ENCODE measurements around the gene CPZ. TPM values are rescaled to one million over a fixed set of nuclear protein-coding genes. Genes with fewer than 3 reads are reported as not detected.

CPZ gene
- total RNA-seq, 1 experiment from 2014 or later = 37.3 TPM

GRCh38 chr4:8544741-8545438 lies 47.7 kb upstream of the CPZ start:
- no peak for DNase-seq
- Histone ChIP-seq H4K20me1 (ENCODE audit: control insufficient read depth, insufficient read depth, insufficient read length) (no peaks in the 10 kb centered on the region), H3K4me2 (ENCODE audit: insufficient read depth, insufficient read length, low read length) (no peak overlapping the region), H2BK5ac (ENCODE audit: insufficient read length, low read length) (no peak overlapping the region), H2BK20ac (ENCODE audit: low read depth, low read length, poor library complexity, severe bottlenecking) (no peak overlapping the region), H3K79me1 (ENCODE audit: insufficient read depth, low read depth, low read length, poor library complexity, severe bottlenecking) (no peaks in the 10 kb centered on the region), H3K9me3 (ENCODE audit: control insufficient read depth, low read depth, low read length) (no peaks in the 10 kb centered on the region), H3K23me2 (ENCODE audit: insufficient read length, low read depth, low read length, poor library complexity, severe bottlenecking) (peaks cover 2% of the 10 kb centered on the region), H2BK15ac (ENCODE audit: low read depth, low read length) (no peak overlapping the region), H3K27me3 (ENCODE audit: insufficient read depth, low read length) (no peaks in the 10 kb centered on the region), H2BK12ac (ENCODE audit: insufficient read length, low read depth, low read length) (no peak overlapping the region), H3K18ac (ENCODE audit: insufficient read length, low read depth, low read length) (peak overlapping the region; percentile 28), H3T11ph (ENCODE audit: low read length) (no peak overlapping the region), H4K91ac (ENCODE audit: insufficient read length, low read depth, low read length) (no peak overlapping the region), H2AK5ac (ENCODE audit: insufficient read length, low read length) (no peak overlapping the region), H3K56ac (ENCODE audit: insufficient read length, low read depth, low read length) (no peak overlapping the region), H3K9ac (ENCODE audit: extremely low read depth, insufficient read length, low read length) (no peak overlapping the region), H4K8ac (replicated peaks; ENCODE audit: insufficient read length, low read depth, low read length) (no peak overlapping the region), H3K4ac (ENCODE audit: low read depth, low read length) (no peak overlapping the region), H3K27ac (ENCODE audit: insufficient read length, low read depth, low read length) (no peak overlapping the region), H3K23ac (ENCODE audit: insufficient read length, low read depth, low read length) (no peak overlapping the region), H4K5ac (ENCODE audit: insufficient read length, low read depth, low read length) (no peak overlapping the region), H3K14ac (ENCODE audit: insufficient read depth, low read length) (no peak overlapping the region; the same call in 1 of the 2 replicates), H2AFZ (ENCODE audit: low read length) (no peak overlapping the region), H3K4me1 (ENCODE audit: insufficient read depth, low read length) (no peaks in the 10 kb centered on the region), H3K79me2 (ENCODE audit: insufficient read depth, low read length) (no peaks in the 10 kb centered on the region), H2BK120ac (ENCODE audit: low read depth, low read length, poor library complexity, severe bottlenecking) (no peak overlapping the region)
- Mint-ChIP-seq H3K4me3 (no peak overlapping the region), H3K27me3 (ENCODE audit: low read depth) (peaks cover 4% of the 10 kb centered on the region), H3K27ac (0 out of 7 replicates have a peak overlapping the region, but pooled peaks of 2 of the 3 experiments have one; percentile 7 to 37), H3K4me1 (peaks cover 17 to 30% of the 10 kb centered on the region in 2 experiments), H3K36me3 (ENCODE audit: insufficient read depth in 1 of 3, low read depth in 3 of 3) (no peaks in the 10 kb centered on the region), H3K9me3 (no peaks in the 10 kb centered on the region)
- WGBS (ENCODE audit: extremely low coverage, insufficient read length, low lambda C conversion rate) = no CpG with 5 or more reads among the region's 32 CpGs
- TF ChIP-seq, protein P1, sequence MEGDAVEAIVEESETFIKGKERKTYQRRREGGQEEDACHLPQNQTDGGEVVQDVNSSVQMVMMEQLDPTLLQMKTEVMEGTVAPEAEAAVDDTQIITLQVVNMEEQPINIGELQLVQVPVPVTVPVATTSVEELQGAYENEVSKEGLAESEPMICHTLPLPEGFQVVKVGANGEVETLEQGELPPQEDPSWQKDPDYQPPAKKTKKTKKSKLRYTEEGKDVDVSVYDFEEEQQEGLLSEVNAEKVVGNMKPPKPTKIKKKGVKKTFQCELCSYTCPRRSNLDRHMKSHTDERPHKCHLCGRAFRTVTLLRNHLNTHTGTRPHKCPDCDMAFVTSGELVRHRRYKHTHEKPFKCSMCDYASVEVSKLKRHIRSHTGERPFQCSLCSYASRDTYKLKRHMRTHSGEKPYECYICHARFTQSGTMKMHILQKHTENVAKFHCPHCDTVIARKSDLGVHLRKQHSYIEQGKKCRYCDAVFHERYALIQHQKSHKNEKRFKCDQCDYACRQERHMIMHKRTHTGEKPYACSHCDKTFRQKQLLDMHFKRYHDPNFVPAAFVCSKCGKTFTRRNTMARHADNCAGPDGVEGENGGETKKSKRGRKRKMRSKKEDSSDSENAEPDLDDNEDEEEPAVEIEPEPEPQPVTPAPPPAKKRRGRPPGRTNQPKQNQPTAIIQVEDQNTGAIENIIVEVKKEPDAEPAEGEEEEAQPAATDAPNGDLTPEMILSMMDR (conservative IDR thresholded peaks at IDR 0.05) = no peak
